DMS153 treated with DMSO at 0.1 percent for 48 hours (cell line): Measurements from ENCODE around the gene TRMT2A.
"Not testable (repeated sequence)": the region's sequence is repeated elsewhere in the genome, so short reads cannot be mapped to it uniquely, and the experiment has no call there.

Experiments used
- DNase-seq: peaks from one replicate; lab custom pipeline; 2025; ENCODE audit not compliant: unreplicated experiment; lab: John Stamatoyannopoulos, UW

Gene TRMT2A, protein sequence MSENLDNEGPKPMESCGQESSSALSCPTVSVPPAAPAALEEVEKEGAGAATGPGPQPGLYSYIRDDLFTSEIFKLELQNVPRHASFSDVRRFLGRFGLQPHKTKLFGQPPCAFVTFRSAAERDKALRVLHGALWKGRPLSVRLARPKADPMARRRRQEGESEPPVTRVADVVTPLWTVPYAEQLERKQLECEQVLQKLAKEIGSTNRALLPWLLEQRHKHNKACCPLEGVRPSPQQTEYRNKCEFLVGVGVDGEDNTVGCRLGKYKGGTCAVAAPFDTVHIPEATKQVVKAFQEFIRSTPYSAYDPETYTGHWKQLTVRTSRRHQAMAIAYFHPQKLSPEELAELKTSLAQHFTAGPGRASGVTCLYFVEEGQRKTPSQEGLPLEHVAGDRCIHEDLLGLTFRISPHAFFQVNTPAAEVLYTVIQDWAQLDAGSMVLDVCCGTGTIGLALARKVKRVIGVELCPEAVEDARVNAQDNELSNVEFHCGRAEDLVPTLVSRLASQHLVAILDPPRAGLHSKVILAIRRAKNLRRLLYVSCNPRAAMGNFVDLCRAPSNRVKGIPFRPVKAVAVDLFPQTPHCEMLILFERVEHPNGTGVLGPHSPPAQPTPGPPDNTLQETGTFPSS

DNA sequence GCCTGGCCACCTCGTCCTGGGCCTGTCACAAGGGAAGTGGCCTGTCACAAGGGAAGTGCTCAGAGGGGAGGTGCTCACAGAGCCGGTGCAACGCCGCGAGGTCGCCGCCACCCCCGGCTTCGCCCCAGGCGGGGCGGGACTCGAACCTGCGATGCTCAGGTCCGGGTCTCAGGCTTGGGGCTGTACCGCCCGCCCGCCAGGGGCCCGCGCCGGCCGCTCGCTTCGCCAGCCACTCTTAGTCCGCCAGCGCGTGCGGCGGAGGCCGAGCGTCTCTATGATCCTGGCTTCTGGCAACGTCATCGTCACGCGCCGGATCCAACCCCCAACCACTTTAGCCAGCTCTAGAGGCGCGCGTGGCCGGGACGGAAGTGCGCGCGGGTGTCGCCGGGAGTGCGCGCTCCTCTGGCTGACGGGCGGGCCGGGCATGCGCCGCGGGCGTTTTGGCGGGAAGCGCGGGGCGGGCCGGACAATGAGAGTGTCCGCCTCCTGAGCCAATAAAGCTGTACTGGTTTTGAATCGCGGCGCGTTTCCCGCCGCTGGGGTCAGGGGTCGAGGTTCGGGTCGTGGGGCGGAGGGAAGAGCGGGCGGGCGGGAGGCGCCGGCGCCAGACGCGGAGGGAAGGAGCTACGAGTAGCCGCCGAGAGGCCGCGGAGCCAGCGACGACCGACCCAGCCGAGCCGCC lies at the start of gene TRMT2A:
Gene TRMT2A, minus strand, starts transcription at position 276 of the 682 bp plus-strand sequence. CDS start 320 bp downstream, outside the sequence.
- peak; percentile 95 for DNase-seq

DNA sequence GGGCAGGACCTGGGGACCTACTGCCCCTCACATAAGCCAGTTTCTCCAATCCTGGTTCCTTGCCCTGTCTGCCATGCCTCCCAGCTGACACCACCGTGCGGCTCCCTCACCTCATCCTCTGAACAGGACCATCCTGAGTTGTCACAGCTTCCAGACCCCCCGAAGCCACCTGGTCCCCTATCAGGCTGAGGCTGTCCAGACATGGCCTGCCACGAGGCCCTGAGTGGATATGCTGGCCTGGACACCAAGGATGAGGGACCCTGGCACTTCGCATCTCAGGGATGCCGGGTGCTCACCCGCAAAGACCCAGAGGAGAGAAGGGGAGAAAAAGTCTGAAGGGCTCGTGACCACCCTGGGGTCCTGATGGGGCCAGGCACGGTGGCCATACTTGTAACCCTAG lies 49.7 kb upstream of the TRMT2A start:
- DNase-seq: no peak

DNA sequence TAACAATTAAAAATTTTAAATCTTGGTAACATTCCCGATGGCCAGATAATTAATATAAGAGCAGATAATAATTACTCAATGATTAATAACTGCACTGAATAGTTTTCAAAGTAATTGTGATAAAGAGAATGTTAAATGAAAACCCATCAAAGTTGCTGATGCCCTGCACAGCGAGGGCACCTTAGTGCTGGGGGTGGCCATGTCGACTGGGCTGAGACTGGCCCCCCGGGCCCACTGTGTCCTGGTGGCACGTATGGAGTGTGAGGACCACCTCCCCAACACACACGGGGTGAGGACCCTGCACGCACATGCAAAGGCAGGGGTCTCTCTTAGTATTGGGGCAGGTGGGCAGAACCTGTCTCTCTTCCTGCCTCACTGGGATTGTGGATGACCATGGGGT lies 48.9 kb upstream of the TRMT2A start:
- DNase-seq: no peak

DNA sequence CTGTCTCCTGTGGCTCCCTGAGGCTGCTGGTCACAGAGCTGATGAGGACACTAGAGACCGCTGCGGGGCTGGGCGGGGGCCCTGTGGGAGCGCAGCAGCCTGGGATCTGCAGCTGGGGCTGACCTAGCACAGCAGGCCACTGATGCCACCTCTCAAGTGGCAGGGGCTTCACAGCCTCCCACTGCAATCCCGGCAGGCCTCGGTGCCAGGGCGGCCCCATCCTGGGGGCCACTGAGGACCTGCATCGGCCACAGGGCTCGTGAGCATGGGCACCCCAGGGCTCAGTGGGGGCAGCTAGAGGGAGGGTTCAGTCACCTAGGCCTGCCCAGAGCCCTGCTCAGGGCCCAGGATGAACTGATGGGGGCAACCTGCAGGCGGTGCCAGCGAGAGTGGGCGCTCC lies 48.4 kb upstream of the TRMT2A start:
- no peak for DNase-seq

DNA sequence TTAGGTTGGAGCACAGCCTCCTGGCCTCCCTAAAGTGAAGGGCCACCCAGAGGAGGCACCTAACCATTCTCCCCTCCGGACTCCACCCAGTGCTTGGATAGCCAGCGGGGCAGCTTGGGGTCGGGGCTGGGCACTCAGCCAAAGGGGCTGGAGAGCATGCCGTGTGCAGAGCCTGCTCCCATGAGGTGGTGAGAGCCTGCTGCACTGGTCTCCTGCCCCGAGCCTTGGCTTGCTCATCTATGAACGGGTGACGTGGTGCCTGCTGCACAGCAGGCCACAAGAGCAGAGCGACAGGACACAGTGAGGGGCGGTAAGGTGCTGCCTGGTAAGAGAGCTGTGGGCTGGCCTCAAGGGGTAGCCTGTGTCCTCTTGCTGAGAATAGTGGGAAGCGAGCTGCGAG lies 47.8 kb upstream of the TRMT2A start:
- no peak for DNase-seq

DNA sequence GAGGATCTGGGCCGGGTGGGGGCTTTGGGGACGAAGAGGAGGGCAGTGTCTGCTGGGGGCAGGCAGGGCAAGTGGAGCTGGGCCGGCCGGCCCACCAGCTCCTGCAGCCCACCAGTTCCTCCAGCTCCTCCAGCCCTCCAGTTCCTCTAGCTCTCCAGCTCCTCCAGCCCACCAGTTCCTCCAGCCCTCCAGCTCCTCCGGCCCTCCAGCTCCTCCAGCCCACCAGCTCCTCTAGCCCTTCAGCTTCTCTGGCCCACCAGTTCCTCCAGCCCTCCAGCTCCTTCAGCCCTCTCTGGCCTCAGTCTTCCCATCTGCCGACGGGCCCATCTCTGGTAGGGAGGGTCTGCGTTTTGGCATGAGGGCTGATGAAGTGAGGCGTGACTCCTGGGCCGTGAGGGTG lies 43.0 kb upstream of the TRMT2A start:
- DNase-seq: no peak

DNA sequence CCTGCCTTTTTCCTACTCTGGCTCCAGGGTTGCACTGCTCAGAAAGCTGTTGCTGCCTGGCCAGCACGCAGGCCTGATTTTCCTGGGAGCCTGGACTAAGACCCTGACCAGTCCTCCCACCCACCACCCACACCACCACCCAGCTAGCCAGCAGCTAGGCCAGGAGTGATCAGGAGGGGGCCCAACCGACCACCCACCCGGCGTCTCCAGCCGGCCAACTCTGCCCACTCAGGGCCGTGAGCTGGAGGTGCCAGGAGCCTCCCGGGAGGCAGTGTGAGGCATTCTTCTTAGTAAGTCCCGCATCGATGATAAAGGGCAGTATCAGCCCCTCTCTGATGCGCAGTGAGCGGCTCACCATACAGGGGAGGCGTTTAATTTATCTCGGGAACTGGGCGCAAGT lies 42.5 kb upstream of the TRMT2A start:
- DNase-seq: not testable (repeated sequence)

DNA sequence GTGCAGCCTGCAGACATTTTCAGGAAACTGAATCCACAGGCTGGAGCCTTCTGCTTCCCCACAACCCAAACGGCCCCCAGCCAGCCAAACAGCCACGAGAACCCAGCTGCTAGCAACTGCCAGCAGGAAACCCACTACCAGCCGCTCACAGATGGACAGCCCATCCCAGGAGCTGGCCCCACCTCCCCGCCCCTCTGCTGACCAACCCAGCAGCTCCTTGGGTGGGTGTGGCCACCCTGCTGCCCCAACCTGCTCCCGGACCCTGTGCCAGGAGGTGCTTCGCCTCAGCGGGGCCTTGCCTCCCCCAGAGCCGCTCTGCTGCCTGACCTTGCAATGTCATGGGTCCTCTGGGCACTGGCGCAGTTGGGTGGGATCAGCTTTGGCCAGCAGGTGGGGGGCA lies 42.0 kb upstream of the TRMT2A start:
- no peak for DNase-seq

DNA sequence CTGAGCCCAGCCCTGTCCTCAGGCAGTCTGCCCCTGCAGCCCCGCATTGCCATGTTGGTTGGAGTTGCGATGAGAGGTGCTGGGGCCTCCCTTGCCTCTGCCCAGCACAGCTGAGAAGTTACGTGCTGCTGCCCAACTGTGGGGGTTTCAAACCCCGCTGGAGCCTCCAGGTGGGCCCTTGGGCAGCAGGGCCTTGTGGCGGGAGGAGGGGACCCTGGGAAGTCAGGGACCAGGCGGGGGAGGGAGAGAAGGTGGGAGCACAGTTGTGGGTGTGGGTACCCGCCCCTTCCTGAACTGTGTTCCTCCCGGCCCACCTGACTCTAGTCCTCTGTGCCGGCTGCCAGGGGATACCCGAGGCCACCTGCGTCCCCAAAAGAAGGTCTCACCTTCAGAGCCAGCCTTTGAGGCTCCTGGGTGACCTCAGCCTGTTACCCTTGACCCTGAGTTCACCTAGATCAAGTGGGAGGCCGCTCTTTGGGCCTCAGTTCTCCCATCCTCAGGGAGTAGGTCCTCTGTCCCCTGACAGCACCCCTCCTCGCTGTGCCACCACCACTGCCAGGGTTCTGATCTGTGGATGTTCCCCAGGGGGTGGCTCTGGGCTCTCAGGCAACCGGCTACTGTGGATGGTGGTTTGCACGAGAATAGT lies 41.5 kb upstream of the TRMT2A start:
- DNase-seq: no peak

DNA sequence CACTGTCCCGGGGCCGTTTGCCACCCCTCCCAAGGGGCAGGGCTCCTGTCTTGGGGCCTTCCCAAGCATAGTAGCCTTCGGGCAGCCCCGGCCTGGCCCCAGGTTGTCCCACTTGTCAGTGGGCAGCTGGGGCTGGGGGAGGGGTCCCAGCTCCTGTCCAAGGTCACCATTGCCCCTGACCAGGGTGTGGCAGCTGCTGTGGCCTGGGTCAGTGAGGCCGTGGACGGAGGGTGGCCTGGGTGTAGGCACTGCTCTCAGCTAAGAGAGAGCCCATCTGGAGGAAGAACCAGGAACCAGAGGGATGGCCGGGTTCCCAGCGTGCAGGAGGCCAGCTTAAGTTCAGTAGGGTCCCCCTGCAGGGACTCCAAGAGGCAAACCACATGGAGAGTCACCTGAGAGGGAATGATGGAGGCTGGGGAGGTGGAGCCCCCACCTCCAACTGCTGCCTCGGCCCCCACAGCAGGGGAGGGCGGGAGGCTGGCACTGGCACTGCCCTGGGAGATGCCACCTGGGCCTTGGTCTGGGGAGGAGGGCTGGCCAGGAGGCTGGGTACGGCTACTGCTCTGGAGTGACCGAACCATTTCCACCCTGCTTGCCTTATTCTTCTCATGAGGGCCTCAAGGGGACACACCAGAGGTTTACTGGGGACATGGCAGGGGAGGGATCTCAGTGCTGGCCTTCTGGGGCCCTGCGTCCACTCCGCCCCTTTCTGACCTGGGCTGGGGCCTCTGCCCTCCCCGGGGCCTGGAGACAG lies 40.6 kb upstream of the TRMT2A start:
- DNase-seq: no peak

DNA sequence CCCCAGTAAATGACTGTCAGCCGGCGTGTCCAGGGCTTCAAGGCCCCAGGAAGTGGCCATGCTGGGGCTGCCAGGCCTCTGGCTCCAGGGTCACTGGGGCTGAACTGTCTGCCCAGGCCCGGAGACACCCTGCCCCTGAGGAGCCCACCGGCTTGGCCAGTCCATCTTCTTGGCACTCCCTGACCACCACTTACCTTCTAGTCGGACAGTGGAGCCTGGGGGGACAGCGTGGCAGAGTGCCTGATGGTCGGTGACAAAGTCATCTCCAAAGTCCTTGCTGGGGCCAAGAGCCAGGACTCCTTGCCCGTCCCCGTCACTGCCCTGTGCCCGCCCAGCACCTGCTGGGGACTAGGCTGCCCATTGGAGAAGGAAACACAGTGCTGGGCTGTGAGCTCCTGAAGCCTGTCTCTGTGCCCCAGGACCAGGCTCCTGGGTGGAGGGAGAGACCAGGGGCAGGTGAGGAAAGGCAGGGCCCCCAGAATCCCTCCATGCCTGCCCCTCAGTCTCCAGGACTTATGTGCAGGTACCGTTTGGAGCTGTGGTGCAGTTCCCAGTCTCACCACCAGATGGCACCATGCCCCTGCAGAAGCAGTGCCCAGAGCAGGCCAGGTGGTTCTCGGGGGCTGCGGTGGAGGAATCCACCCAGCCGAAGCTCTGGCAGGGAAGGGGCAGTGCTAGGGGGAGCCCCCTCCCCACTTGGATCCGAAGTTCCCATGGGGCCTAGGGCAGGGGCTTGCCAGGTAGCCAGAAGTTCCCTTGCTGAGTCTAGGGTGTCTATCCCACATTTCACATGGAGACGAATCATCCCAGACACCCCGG lies 39.8 kb upstream of the TRMT2A start:
- peak; percentile 24 for DNase-seq

DNA sequence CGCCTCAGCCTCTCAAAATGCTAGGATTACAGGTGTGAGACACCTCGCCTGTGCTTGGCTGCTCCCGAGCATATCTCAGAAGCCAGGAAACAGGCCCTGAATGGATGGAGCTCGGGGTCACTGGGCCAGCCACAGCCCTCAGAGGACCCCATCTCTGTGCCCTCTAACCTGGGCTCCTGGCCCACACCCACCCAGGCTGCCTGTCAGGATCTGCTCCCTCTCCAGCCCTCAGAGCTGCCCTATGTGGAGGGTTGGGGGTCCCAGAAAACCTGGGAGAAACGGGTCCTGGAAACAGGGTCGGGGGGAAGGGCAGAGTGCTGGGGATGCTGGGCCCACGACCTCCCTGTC lies 39.0 kb upstream of the TRMT2A start:
- DNase-seq: no peak

DNA sequence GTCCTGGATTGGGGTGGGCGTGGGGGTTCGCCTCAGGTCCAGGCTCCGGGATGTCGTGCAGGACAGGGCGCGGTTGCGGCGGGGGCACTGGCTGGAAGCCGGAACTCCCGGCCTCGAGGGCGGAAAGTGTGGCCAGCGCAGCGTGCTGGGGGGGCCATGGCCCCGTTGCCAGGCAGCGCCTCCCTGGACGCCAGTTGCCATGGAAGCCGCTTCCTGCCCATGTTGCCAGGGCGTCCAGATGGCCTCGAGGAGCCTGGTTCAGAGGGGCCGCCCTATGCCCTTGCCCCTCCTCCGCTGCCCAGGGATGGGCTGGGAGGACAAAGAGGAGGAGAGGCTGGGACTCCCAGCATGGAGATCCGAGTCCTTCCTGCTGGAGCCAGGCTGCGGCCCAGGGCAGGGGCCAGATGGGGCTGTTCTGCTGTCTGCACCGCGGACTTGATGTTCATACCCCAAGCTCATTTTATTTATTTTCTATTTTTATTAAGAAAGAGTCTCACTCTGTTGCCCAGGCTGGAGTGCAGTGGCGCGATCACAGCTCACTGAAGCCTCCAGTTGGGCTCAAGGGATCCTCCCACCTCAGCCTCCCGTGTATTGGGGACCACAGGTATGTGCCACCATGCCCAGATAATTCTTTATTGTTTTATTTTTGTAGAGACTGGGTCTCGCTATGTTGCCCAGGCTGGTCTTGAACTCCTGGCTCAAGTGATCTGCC lies 38.5 kb upstream of the TRMT2A start:
- peak; percentile 87 for DNase-seq

DNA sequence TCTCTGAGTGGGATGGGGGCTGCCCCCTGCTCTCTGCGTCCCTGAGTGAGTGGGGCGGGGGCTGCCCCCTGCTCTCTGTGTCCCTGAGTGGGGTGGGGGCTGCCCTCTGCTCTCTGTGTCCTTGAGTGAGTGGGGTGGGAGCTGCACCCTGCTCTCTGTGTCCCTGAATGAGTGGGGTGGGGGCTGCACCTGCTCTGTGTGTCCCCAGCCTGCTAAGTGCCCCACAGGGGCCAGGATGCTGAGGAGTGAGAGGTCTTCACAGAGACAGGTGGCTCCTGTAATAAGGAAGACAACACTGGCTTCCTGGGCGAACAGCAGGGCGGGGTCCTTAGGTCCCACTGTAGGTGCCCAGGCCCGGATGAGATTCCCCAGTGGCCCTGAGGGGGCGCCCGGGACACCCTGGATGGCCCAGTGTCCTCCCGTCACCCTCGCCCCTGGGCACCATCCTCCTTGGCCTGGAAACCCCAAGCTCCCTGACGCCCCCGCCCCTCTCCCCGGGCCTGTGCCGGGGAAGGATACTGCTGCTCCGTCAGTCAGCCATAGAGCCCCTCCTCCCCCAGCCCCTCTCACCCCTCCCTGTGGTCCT lies 37.7 kb upstream of the TRMT2A start:
- no peak for DNase-seq

DNA sequence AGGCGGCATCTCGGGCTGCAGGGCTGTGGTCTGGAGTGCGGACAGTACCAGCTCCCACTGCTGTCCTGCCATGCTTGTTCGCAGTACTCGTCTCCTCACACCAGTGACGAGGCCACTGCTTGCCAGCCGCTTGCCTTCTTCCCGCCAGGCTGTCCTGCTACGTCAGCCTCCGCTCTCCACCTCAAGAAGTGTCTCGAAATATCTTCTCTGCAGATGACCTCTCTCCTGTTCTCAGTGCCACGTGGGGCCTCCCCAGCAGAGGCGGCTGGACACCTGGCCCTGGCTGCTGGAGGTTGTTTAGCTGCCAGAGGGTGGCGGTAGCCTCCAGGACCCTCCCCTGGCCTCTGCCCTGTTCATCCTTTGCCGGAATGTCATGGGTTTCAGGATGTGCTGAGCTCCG lies 36.9 kb upstream of the TRMT2A start:
- no peak for DNase-seq

DNA sequence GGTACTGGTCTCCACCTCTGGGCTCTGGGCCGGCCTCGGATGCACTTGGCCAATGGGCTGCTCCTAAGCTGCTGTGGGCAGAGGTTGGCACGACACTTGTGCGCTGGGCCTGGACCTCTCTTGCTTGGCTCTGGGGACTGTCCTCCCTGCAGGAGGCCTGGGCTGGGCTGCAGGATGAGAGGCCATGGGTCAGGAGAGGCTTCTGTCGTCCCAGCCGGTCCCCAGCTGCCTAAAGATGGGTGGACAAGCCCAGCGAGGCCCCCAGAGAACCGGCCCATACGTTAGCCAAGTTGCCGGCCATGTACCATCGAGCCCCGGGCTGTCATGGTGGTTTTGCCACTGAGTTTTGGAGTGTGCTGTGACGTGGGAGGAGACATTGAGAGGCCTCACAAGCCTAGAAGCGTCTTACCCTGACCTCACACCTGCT lies 35.5 kb upstream of the TRMT2A start:
- DNase-seq: no peak

DNA sequence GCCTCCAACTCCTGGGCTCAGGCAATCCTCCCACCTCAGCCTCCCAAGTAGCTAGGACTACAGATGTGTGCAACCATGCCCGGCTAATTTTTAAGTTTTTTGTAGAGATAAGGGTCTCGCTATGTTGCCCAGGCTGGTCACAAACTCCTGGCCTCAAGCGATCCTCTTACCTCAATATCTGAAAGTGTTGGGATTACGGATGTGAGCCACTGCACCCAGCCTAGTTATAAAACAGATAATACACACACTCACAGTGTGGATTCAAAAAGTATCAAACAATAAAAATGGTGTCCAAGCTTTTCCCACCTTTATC lies 34.2 kb upstream of the TRMT2A start:
- DNase-seq: no peak

DNA sequence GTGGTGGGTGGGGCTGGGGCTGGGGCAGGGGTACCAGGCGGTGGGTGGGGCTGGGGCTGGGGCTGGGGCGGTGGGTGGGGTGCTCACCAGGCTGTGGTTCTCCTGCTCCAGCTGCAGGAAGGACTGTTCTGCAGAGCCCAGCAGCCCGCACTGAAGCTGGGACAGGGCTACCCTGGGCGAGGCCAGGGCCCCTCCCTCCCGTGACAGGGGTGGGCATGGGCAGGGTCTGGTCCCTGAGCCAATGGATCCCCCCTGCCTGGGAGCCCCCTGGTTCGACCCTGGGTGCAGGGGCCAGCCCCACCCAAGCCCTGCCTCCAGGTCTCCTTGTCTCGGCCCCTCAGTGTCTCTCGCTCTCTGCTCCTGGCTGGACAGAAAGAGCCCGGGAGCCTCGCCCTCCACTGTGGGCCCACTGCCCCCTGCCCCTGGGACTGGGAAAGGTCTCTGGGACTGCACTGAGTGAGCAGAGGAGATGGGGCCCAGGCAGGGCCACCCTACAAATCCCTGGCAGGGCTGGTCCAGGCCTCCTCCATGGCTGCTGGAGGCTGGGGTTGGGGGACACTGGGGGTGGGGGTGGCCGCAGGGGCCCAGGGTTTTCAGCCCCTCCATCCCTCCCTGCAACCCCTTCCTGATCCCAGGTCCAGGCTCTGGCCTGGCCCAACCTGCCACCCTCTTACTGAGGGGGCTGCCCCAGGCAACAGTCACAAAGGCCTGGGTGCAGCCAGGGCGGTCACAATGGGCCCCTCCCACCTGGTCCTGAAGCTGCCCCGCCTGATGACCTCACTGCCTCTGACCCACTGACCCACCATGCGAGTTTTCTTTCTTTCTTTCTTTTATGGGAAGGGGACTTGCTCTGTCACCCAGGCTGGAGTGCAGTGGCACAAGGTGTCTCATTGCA lies 33.6 kb upstream of the TRMT2A start, which contains the start of gene CCDC188:
Gene CCDC188, minus strand, starts transcription at position 675 of the 895 bp plus-strand sequence. Its CDS starts 69 bp downstream, at position 606.
- DNase-seq: no peak
